T-cell (primary cell): ENCODE data around the gene GATA2. TPM values are rescaled to one million over a fixed set of nuclear protein-coding genes. Genes with fewer than 3 reads are reported as not detected.

Source experiments
- ATAC-seq, 4 experiments: fragments of 200-7000 bp in 3 of 4; fragments of 150-1000 bp in 1 of 4; cut with Tn5 transposase; replicated peaks in 1 of 4; 1 replicate in 3 of 4; 2 replicates in 1 of 4; pipeline ENCODE4 v1.10.0; 2021; ENCODE audit warnings: moderate library complexity in 3 of 4, mild to moderate bottlenecking in 2 of 4, moderate number of reproducible peaks in 1 of 4
- CTCF ChIA-PET, 2 donors: fragments of 300-600 bp; sonication (Branson Sonifier 250); formaldehyde crosslinking; loops; one replicate each; lab custom pipeline; 2022; ENCODE audit warnings: antibody characterized with exemption in 2 of 2; lab: Charles Lee
- POLR2A ChIA-PET, 2 donors: fragments of 300-600 bp; sonication (Branson Sonifier 250); formaldehyde crosslinking; loops; one replicate each; lab custom pipeline; 2022; ENCODE audit warnings: antibody characterized with exemption in 2 of 2; lab: Charles Lee
- DNase-seq, 35 experiments: peaks; one replicate each; pipeline versions ENCODE4 v3.0.0 to v3.0.0-alpha.2; 2013 to 2023
- H3K27ac ChIP-seq: one replicate; pipeline ENCODE4 v1.5.1; 2013; ENCODE audit warnings: low read length
- H3K27me3 ChIP-seq, 2 experiments: replicated peaks in 1 of 2; 1 replicate in 1 of 2; 2 replicates in 1 of 2; pipeline versions ENCODE4 v1.6.1 to v1.7.0; 2013; ENCODE audit warnings: low read length in 1 of 2, mixed read lengths in 1 of 2; ENCODE audit not compliant: control insufficient read depth in 2 of 2, insufficient read depth in 2 of 2; ENCODE audit errors: extremely low read depth in 1 of 2
- H3K36me3 ChIP-seq, 2 donors: 1 replicate in 1 of 2; 2 replicates in 1 of 2; pipeline versions ENCODE4 v1.6.1 to v1.7.0; 2013; ENCODE audit warnings: low read length in 1 of 2; ENCODE audit not compliant: control insufficient read depth in 2 of 2, insufficient read depth in 1 of 2; ENCODE audit errors: extremely low read depth in 1 of 2
- H3K4me1 ChIP-seq, 2 experiments: 1 replicate in 1 of 2; 2 replicates in 1 of 2; pipeline versions ENCODE4 v1.6.1 to v1.7.0; 2013; ENCODE audit warnings: low read length in 2 of 2, mixed read lengths in 1 of 2; ENCODE audit not compliant: insufficient read depth in 2 of 2, control insufficient read depth in 1 of 2; ENCODE audit errors: extremely low read depth in 1 of 2
- H3K4me3 ChIP-seq, 2 donors: 1 replicate in 1 of 2; 2 replicates in 1 of 2; pipeline versions ENCODE4 v1.5.1 to v1.7.0; 2013; ENCODE audit warnings: mild to moderate bottlenecking in 2 of 2, low read length in 1 of 2, moderate library complexity in 1 of 2; ENCODE audit not compliant: control insufficient read depth in 1 of 2; ENCODE audit errors: extremely low read depth in 1 of 2
- H3K9me3 ChIP-seq: 2 replicates; pipeline ENCODE4 v1.7.0; 2013
- H3K27ac Mint-ChIP-seq, 2 donors: one replicate each; pipeline ENCODE4 v1.8.0; 2020 to 2021; ENCODE audit warnings: mild to moderate bottlenecking in 2 of 2, mixed read lengths in 2 of 2
- H3K27me3 Mint-ChIP-seq, 2 donors: one replicate each; pipeline ENCODE4 v1.8.0; 2021 to 2022; ENCODE audit warnings: mixed read lengths in 2 of 2
- H3K36me3 Mint-ChIP-seq: one replicate; pipeline ENCODE4 v1.8.0; 2021; ENCODE audit warnings: mixed read lengths
- H3K4me1 Mint-ChIP-seq, 3 donors: one replicate each; pipeline ENCODE4 v1.8.0; 2020 to 2022; ENCODE audit warnings: mixed read lengths in 3 of 3, mild to moderate bottlenecking in 1 of 3
- H3K4me3 Mint-ChIP-seq, 3 donors: one replicate each; pipeline ENCODE4 v1.8.0; 2020 to 2022; ENCODE audit warnings: mild to moderate bottlenecking in 3 of 3, mixed read lengths in 3 of 3, moderate library complexity in 3 of 3
- H3K9me3 Mint-ChIP-seq, 3 donors: one replicate each; pipeline ENCODE4 v1.8.0; 2020 to 2022; ENCODE audit warnings: mixed read lengths in 3 of 3
- WGBS: methylation state at CpG from one replicate; pipeline ENCODE4 v1.1.5; 2013; ENCODE audit warnings: missing lambda C conversion rate; ENCODE audit not compliant: insufficient coverage; 5-methylcytosine and 5-hydroxymethylcytosine counted together
- total RNA-seq, 35 experiments: library from RNA in 6 of 35; stranded (reverse) in 6 of 35; fragments of 120-200 nt in 1 of 35; gene quantifications; one replicate each; pipeline versions ENCODE4 v1.2.1 to v1.2.4 and lab custom pipeline; 2013 to 2026

Gene GATA2
- total RNA-seq, 5 donors from 2014 or later (not counting 1 experiment from before 2014, with no cell fraction given), result 0.98 to 4.6 (median 3.5) TPM

DNA sequence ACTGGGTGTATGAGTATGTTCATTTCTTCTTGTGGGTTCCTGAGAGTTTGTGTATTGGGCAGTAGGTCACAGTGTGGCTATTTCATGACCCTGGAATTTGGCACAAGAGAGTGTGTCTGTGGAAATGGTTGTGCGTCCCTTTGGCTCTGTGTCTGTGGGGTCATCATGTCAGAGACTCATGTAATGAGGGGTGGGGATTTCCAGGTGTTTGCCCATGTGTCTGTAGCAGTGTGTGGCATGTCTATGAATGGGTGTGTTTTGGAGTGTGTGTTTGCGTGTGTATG is 1.3 kb upstream of the GATA2 start:
- Mint-ChIP-seq H3K36me3 (no peaks in the 10 kb centered on the region), H3K27me3 (peaks cover 47 to 78% of the 10 kb centered on the region in 2 donors), H3K4me1 (peaks cover 18 to 36% (median 30%) of the 10 kb centered on the region in 3 donors), H3K27ac (no peak overlapping the region), H3K9me3 (no peaks in the 10 kb centered on the region), H3K4me3 (peak overlapping the region in 1 of 3 donors; percentile 19)
- Histone ChIP-seq H3K9me3 (no peaks in the 10 kb centered on the region), H3K4me3 (no peak overlapping the region), H3K4me1 (peaks cover 10 to 54% of the 10 kb centered on the region in 2 experiments), H3K27ac (no peak overlapping the region), H3K36me3 (no peaks in the 10 kb centered on the region), H3K27me3 (peaks cover 0 to 93% of the 10 kb centered on the region in 2 experiments)
- DNase-seq, result peak in 1 of 35 experiments; percentile 3
- ChIA-PET POLR2A (no interaction called here), CTCF (no interaction called here)
- ATAC-seq, result no peak
- WGBS, result 85% methylated on average over 2 of the region's 2 CpGs

DNA sequence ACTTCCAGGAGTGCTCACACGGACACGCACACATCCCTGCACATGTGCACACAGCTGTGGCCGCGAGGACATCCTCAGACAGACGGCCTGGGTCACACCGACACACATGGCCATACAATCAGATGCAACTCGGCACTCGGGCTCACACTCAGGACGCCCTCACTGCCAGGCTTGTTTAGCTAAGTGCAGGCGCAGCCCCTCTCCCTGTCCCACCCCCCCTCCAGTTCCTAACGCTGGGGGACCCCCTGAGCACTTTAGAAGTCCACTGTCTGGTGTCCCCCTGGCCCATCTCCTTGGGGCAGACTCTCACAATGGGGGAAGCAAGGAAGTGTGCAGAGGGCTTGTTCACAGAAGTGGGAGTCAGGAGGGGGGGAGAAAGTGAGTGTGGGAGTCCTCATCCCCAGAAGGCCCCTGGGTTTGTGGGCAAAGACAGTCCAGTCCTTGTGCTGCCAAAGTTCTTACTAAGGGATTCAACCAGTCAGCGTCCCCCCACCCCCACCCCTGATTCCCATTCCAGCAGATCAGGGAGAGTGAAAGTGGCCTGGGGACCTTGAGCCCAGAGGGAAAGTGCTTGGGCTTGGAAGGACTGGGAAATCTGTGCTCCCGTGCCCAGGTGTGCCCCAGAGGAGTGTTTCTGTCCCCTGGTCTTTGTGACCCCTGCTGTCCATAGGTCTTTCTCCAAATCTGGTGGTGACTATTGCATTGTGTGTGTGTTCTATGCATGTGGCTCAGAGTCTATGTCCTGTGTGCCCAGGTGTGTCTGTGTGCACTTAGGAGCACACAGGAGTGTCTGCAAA is 767 bp upstream of the GATA2 start:
- peak in 3 of 35 experiments; percentile 3 to 12 (median 5) for DNase-seq
- Histone ChIP-seq H3K27ac (no peak overlapping the region), H3K36me3 (no peaks in the 10 kb centered on the region), H3K27me3 (peaks cover 0 to 93% of the 10 kb centered on the region in 2 experiments), H3K9me3 (no peaks in the 10 kb centered on the region), H3K4me1 (peaks cover 10 to 60% of the 10 kb centered on the region in 2 experiments), H3K4me3 (no peak overlapping the region)
- ChIA-PET CTCF (interaction anchor here in 1 of 2 donors (0.6 kb wide), 1 partner anchor 428 kb away, joined by 7 read pairs; no protein-coding TSS in a partner anchor), POLR2A (no interaction called here)
- ATAC-seq, result no peak
- peaks cover 46 to 73% of the 10 kb centered on the region in 2 donors for H3K27me3 Mint-ChIP-seq
- no peak overlapping the region for H3K27ac Mint-ChIP-seq
- no peaks in the 10 kb centered on the region for H3K36me3 Mint-ChIP-seq
- H3K4me3 Mint-ChIP-seq, result peak overlapping the region in 2 of 3 donors; percentile 19 to 29
- no peaks in the 10 kb centered on the region for H3K9me3 Mint-ChIP-seq
- 30% methylated on average over 6 of the region's 13 CpGs for WGBS
- H3K4me1 Mint-ChIP-seq, result peaks cover 20 to 36% (median 30%) of the 10 kb centered on the region in 3 donors

- Mint-ChIP-seq H3K4me1 (peaks cover 26 to 39% (median 33%) of the 10 kb centered on the region in 3 donors), H3K9me3 (no peaks in the 10 kb centered on the region), H3K4me3 (peak overlapping the region; percentile 21 to 85 (median 31)), H3K27ac (no peak overlapping the region), H3K27me3 (peaks cover 45 to 73% of the 10 kb centered on the region in 2 donors), H3K36me3 (no peaks in the 10 kb centered on the region)
- ATAC-seq, result peak in 3 of 4 experiments; percentile 6 to 15 (median 8)
- peaks cover 0 to 95% of the 10 kb centered on the region in 2 experiments for H3K27me3 ChIP-seq
- no peaks in the 10 kb centered on the region for H3K9me3 ChIP-seq
- CTCF ChIA-PET, result no interaction called here
- WGBS, result 3% methylated on average over 65 of the region's 70 CpGs
- no peak overlapping the region for H3K27ac ChIP-seq
- POLR2A ChIA-PET, result no interaction called here
- H3K4me3 ChIP-seq, result peak overlapping the region in 1 of 2 donors; percentile 33
- no peaks in the 10 kb centered on the region for H3K36me3 ChIP-seq
- DNase-seq, result peak in 3 of 35 experiments; percentile 24 to 30 (median 27)
- peaks cover 10 to 66% of the 10 kb centered on the region in 2 experiments for H3K4me1 ChIP-seq
These were observed 895 bp downstream of the GATA2 start for GRCh38 chr3:128491941-128492670.

DNA sequence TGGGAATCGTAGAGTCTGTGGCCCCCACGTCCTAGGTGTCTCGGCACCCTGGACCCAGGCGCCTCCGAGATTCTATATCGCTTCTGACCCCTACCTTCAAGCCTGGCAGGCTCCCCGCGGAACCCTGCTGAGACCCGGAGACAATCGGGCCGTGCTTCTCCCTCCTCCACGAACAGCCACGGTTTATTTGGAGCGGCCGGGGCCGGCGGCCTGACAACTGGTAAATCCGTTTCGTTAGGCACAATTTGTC is 1.4 kb downstream of the GATA2 start:
- Mint-ChIP-seq H3K27me3 (peaks cover 45 to 73% of the 10 kb centered on the region in 2 donors), H3K4me3 (peak overlapping the region in 1 of 3 donors; percentile 85), H3K36me3 (no peaks in the 10 kb centered on the region), H3K9me3 (no peaks in the 10 kb centered on the region), H3K4me1 (peaks cover 27 to 41% (median 31%) of the 10 kb centered on the region in 3 donors), H3K27ac (no peak overlapping the region)
- peak overlapping the region in 1 of 2 donors; percentile 33 for H3K4me3 ChIP-seq
- H3K4me1 ChIP-seq, result peaks cover 10 to 68% of the 10 kb centered on the region in 2 experiments
- 4% methylated on average over 19 of the region's 19 CpGs for WGBS
- no peaks in the 10 kb centered on the region for H3K36me3 ChIP-seq
- CTCF ChIA-PET, result interaction anchor here in 1 of 2 donors (0.6 kb wide), 1 partner anchor 439 kb away, joined by 4 read pairs; the partner anchor contains the start of gene SEC61A1
- peaks cover 0 to 95% of the 10 kb centered on the region in 2 experiments for H3K27me3 ChIP-seq
- no peak overlapping the region for H3K27ac ChIP-seq
- H3K9me3 ChIP-seq, result no peaks in the 10 kb centered on the region
- POLR2A ChIA-PET, result no interaction called here
- DNase-seq (peak in 2 of 35 experiments; percentile 24 to 25), ATAC-seq (no peak)

DNA sequence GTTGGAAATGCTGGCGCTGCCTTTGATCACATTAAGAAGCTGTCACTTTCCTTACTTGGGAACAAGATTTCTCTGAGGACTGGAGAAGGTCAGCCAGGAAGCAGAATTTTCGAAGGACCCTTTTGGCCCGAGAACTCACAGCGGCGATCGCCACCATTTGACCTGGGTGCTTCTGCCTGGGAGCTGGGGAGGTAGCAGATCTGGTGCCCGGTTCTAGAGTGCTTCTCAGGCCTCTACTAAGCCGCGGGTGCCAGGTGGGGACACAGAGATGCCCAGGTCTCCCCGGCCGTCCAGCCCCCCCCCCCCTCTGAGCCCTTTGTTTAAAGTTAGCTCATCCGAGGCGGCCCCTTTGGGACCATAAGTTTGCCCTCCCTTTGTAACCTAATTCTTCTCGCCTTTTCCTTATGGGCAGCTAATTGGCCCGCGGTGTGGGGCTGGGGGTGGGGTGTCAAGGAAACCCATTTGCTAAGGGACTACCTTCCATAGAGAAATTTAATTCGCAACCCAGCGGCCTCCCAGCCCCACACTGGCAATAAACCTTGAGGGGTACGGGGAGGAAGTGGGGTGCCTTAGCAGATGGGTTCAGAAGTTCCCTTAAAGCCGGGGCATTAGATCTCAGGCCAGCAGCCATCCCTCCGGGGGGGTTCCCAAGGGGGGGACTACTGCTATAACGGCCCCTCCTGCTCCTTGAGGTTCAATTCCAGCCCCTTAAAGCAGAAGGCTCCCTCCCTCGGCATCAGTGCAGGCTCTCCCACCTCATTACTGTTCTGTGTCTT is 1.9 kb downstream of the GATA2 start:
- Histone ChIP-seq H3K4me1 (peaks cover 10 to 73% of the 10 kb centered on the region in 2 experiments), H3K4me3 (no peak overlapping the region), H3K36me3 (no peaks in the 10 kb centered on the region), H3K9me3 (no peaks in the 10 kb centered on the region), H3K27me3 (peaks cover 0 to 97% of the 10 kb centered on the region in 2 experiments), H3K27ac (no peak overlapping the region)
- H3K27me3 Mint-ChIP-seq, result peaks cover 47 to 74% of the 10 kb centered on the region in 2 donors
- no peak for ATAC-seq
- WGBS, result 16% methylated on average over 10 of the region's 23 CpGs
- H3K27ac Mint-ChIP-seq, result no peak overlapping the region
- CTCF ChIA-PET, result interaction anchor here in 1 of 2 donors (0.6 kb wide), 1 partner anchor 439 kb away, joined by 4 read pairs; the partner anchor contains the start of gene SEC61A1
- POLR2A ChIA-PET, result no interaction called here
- H3K4me3 Mint-ChIP-seq, result peak overlapping the region in 2 of 3 donors; percentile 13 to 85
- no peaks in the 10 kb centered on the region for H3K36me3 Mint-ChIP-seq
- peaks cover 32 to 46% (median 35%) of the 10 kb centered on the region in 3 donors for H3K4me1 Mint-ChIP-seq
- no peaks in the 10 kb centered on the region for H3K9me3 Mint-ChIP-seq
- DNase-seq, result peak in 2 of 35 experiments; percentile 13 to 22

- Mint-ChIP-seq H3K27me3 (peaks cover 47 to 73% of the 10 kb centered on the region in 2 donors), H3K4me3 (peak overlapping the region in 1 of 3 donors; percentile 85), H3K36me3 (no peaks in the 10 kb centered on the region), H3K4me1 (peaks cover 33 to 46% (median 35%) of the 10 kb centered on the region in 3 donors), H3K9me3 (no peaks in the 10 kb centered on the region), H3K27ac (no peak overlapping the region)
- Histone ChIP-seq H3K27me3 (peaks cover 0 to 97% of the 10 kb centered on the region in 2 experiments), H3K9me3 (no peaks in the 10 kb centered on the region), H3K4me1 (peaks cover 10 to 73% of the 10 kb centered on the region in 2 experiments), H3K4me3 (peak overlapping the region in 1 of 2 donors; percentile 64), H3K27ac (no peak overlapping the region), H3K36me3 (no peaks in the 10 kb centered on the region)
- ChIA-PET POLR2A (no interaction called here), CTCF (no interaction called here)
- DNase-seq (no peak), ATAC-seq (no peak)
- WGBS, result 18% methylated on average over 9 of the region's 10 CpGs
These were observed 2.4 kb downstream of the GATA2 start for GRCh38 chr3:128490650-128490914.
